Epithelial cell of esophagus (primary cell): ENCODE data around the gene CREB3.

Experiments
- DNase-seq: peaks from one replicate; pipeline ENCODE4 v3.0.0; 2010; ENCODE audit warnings: low read depth
- H3K4me3 ChIP-seq: 2 replicates; pipeline ENCODE4 v1.5.1; 2011; ENCODE audit warnings: mild to moderate bottlenecking, low read length, control low read depth
- TF ChIP-seq, protein P1 (sequence below): IDR thresholded peaks from 2 replicates; pipeline ENCODE4 v1.5.1; 2011; ENCODE audit warnings: low read depth, mild to moderate bottlenecking, low read length, control low read depth, inconsistent platforms; ENCODE audit not compliant: insufficient read depth; ENCODE audit errors: missing control alignments

CREB3 gene

DNA sequence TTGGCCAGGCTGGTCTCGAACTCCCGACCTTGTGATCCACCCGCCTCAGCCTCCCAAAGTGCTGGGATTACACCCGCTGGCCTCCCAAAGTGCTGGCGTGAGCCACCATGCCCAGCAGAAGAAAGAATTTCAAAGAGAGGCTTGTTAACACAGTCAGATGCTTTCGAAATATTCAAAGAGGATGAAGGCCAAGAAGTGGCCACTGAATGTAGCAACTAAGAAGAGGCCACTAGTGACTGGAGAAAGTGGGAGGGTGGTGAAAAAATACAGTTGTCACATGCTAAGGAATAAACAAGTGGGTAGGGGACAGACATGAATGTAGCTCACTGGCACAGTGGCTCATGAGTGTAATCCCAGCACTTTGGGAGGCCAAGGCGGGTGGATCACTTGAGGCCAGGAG is 29.8 kb upstream of the CREB3 start:
- TF ChIP-seq, protein P1, sequence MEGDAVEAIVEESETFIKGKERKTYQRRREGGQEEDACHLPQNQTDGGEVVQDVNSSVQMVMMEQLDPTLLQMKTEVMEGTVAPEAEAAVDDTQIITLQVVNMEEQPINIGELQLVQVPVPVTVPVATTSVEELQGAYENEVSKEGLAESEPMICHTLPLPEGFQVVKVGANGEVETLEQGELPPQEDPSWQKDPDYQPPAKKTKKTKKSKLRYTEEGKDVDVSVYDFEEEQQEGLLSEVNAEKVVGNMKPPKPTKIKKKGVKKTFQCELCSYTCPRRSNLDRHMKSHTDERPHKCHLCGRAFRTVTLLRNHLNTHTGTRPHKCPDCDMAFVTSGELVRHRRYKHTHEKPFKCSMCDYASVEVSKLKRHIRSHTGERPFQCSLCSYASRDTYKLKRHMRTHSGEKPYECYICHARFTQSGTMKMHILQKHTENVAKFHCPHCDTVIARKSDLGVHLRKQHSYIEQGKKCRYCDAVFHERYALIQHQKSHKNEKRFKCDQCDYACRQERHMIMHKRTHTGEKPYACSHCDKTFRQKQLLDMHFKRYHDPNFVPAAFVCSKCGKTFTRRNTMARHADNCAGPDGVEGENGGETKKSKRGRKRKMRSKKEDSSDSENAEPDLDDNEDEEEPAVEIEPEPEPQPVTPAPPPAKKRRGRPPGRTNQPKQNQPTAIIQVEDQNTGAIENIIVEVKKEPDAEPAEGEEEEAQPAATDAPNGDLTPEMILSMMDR: no peak
- no peak overlapping the region for H3K4me3 ChIP-seq
- DNase-seq: no peak

DNA sequence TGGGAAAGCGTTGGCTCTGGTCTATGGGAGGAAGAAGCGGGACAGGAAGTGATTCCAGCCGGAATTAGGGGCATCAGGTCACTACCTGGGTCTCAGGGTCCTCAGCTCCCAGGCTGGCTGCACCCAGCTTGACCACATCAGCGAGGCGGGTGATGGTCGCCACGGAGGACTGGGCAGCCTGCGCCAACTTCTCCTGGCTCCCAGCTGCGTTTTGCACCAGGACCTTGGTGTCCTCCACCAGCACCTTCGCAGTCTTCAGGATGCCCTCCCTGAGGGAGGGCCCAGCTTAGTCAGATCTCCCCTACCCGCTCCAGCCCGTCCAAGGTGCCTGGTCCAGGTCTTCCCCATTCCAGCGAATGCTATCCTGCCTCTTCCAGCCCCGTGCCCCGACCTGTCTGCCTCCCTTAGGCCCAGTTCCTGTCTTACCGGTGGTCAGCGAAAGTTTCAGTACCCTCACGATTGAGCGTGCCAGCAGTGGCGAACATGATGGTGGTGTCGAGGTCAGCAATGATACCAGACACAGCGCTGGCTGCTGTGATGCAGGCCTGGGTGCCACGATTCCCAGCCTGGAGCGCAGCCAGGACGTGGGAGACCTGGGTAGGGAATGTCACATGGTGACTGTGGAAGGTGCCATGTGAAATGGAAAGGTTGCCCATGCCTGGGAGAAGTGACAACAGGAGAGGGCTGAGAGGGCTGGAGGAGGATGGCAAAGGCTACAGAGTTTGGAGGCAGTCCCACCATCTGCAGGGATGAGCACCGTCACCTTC is 28.4 kb upstream of the CREB3 start:
- DNase-seq: no peak
- no peak overlapping the region for H3K4me3 ChIP-seq
- TF ChIP-seq, protein P1: no peak

DNA sequence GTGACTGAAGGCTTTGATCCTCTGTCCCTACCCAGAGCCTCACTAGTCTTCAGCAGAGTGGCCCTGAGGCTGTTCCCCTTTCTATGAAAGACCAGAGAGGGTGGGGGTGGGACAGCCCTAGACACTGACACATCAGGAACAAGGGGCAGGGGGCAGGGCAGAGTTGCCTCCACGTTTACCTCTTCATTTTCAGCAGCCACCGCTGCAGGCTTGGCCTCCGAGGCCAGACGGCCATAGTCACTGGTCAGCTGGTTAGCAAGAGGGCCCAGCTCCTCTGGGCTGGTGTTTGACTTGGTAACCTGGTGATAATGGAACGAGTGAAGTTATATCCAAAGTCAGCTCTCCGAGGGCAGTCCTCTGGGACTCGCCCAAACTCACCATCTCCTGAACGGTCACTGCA is 27.1 kb upstream of the CREB3 start:
- TF ChIP-seq, protein P1: no peak
- no peak overlapping the region for H3K4me3 ChIP-seq
- DNase-seq: no peak

DNA sequence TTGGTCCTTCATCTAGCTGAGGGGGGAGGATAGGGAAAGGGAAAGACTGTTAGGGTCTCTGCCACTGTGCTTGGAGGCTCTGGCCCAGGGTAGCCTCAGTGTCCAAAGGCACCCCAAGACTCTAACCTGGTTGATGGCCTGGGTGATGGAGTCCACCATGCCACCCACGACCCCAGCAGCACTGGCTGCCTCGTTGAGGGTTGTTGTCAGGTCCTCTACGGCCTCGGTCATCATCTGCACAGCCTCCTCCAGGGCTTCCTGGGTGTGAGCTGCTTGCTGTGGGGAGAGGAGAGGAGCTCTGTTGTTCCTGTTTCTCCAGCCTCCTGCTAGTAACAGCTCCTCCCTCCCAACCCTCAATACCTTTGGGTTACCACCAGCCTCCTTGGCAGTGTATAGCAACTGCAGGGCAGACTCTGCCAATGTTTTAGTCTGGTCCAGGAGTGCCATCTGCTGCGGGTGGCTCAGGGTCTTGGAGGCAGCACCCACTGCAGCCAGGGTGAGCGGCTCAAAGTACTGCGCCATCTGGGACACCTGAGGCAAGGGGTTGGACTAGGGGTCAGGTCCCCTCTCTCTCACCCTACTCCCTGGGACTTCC is 26.5 kb upstream of the CREB3 start:
- TF ChIP-seq, protein P1: no peak
- H3K4me3 ChIP-seq: no peak overlapping the region
- no peak for DNase-seq

DNA sequence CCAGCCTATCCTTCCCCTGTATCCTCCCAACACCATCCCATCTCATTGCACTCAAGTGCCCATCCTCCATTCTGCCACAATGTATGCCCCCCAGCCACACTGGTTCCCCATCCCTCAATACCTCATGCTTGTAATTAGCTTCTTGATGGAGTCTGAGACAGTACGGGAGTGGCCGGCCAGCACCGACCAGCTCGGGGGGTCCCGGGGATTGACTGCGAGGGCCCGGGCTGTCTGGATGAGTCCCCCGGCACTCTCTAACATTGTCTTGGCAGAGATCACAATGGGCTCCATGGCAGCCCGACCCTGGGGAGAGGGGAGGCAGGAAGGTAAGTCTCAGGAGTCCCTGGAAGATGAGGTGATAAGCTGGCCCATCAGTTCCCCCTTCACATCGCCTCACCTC is 25.5 kb upstream of the CREB3 start:
- TF ChIP-seq, protein P1: no peak

DNA sequence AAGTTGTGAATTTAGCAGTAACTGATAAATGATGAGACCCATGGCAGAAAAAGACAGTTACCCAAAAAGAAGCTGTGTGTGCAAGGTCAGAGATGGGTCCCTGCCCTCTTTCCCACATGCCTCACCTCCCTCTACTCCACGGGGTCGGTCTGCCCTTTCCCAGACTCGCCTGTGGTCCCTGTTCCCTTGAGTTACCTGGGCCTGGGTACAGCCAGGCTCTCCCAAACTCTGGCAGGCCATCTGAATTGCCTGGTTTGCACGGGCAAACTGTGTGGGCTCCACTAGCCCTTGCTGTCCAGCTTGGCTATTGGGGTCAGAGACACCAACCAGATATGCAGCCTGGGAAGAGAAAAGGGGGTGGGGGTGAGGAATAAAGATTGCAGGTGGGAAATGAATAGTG is 24.3 kb upstream of the CREB3 start:
- no peak for DNase-seq
- TF ChIP-seq, protein P1: no peak
- no peak overlapping the region for H3K4me3 ChIP-seq

More for the DNA sequence above, 25.5 kb upstream of the CREB3 start:
- no peak overlapping the region for H3K4me3 ChIP-seq
- no peak for DNase-seq
